Heart left ventricle (tissue), 13 donors: ENCODE data around the gene DYNC1I1.

Source experiments
- CTCF ChIP-seq, 12 donors: fragments of 200-600 bp; sonication (generic) in 4 of 12; IDR thresholded peaks; one replicate each; pipeline versions ENCODE4 v1.5.0 to v1.8.0; 2018 to 2022; ENCODE audit warnings: antibody characterized with exemption in 12 of 12, mild to moderate bottlenecking in 5 of 12
- POLR2A ChIP-seq, 2 donors: fragments of 450-650 bp; IDR thresholded peaks; one replicate each; pipeline ENCODE4 v1.6.1; 2017; ENCODE audit warnings: antibody characterized with exemption in 2 of 2, mild to moderate bottlenecking in 2 of 2, moderate library complexity in 2 of 2
- donor health status: ischemic (EF 13 %, LVEDD 7.1; RV severe dilation, severe dysfunction).
- donor health status: DM: no; HTN: yes; CAD: no.
- donor health status: DM: no; HTN: no; CAD: no.
- donor health status: ischemic (EF 25% LVEDD 6.9; RV normal size, moderate dysfunction).
- donor health status: ischemic (EF 25% LVEDD 5.7; RV mildly dilated, moderate dysfunction).
- donor health status: ischemic (EF 35%, LVEDD 5.7; RV mildly dilated, moderate dysfunction).
- donor health status: nonischemic (EF 11% LVEDD 7.7; RV severe dilation, severe dysfunction).
- donor health status: DM: yes; HTN: yes; CAD: no.
- donor health status: PGD.
- donor health status: ischemic (EF 29% LVEDD 5.4; RV normal size, mild dysfunction).
- donor health status: nonischemic (EF 23%, LVEDD 6.1; RV moderate dilation, normal function).

GRCh38 chr7:95963446-95963990 is 191.2 kb downstream of the DYNC1I1 start:
- no peak for TF ChIP-seq POLR2A (IDR thresholded peaks at IDR 0.05)
- no peak for TF ChIP-seq CTCF (IDR thresholded peaks at IDR 0.05)
